NCI-H2029 treated with DMSO at 0.1 percent for 48 hours (cell line): ENCODE measurements around the gene CATSPERZ.
"Not testable (repeated sequence)": the region's sequence is repeated elsewhere in the genome, so short reads cannot be mapped to it uniquely, and the experiment has no call there.

Source experiments
- DNase-seq: peaks from one replicate; lab custom pipeline; 2025; lab: John Stamatoyannopoulos, UW

The CATSPERZ gene

GRCh38 chr11:64321026-64321425, 20.9 kb downstream of the CATSPERZ start:
- no peak for DNase-seq

DNA sequence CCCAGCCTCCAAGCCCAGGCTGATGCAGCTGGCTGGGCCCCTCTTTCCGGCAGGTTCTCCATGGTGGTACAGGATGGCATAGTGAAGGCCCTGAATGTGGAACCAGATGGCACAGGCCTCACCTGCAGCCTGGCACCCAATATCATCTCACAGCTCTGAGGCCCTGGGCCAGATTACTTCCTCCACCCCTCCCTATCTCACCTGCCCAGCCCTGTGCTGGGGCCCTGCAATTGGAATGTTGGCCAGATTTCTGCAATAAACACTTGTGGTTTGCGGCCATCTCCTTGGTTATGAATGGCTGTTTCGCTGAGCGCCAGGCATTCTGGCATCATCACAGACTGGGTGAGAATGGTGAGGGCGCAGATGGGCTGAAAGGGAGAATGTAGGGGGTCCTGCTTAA, 21.4 kb downstream of the CATSPERZ start:
- peak; percentile 58 for DNase-seq

GRCh38 chr11:64322925-64323260, 22.7 kb downstream of the CATSPERZ start:
- DNase-seq = no peak

DNA sequence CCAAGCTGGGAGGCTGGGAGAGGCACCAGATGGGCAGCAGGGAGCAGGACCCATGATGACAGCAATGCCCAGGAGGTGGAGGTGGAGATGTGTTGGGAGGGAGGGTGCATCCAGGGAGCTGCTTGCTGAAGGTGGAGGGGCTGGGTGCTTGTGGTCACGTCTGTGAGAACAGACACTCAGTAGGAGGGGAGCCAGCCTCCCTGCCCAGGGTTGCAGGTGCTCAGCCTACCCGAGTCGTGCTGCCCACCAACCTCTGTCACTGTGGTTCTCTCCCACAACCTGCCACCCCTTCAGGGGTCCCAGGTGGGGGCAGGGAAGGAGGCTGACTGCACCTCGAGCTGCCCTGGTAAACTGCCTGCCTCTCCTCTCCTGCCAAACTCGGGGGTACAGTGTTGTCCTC, 23.2 kb downstream of the CATSPERZ start:
- no peak for DNase-seq

GRCh38 chr11:64323984-64324383, 23.8 kb downstream of the CATSPERZ start:
- DNase-seq = not testable (repeated sequence)

DNA sequence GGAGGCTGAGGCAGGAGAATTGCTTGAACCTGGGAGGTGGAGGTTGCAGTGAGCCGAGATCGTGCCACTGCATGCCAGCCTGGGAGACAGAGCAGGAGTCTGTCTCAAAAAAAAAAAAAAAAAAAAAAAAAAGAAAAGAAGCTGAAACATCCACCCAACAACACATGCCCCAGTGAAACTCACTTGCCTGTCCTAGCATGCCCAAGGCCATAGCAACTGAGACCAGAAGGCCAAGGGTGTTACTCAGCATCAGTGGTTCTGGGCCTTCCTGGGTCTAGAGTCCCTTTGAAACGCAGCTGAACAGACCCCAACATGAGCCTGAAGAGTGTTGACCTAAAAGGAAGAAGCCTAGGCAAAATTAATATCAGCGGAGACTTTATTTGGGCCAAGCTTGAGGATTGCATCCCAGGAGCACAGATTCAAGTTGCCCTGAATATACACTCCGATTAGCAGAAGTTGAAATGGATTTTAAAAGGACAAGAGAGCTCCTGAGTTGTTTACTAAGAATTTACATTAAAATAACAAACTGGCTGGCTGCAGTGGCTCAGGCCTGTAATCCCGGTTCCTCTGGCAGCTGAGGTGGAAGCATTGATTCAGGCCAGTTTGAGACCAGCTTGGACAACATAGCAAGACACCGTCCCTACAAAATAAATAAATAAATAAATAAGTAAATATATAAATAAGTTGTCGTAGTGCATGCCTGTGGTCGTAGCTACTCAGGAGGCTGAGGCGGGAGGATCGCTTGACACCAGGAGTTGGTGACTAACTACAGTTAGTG, 24.7 kb downstream of the CATSPERZ start:
- no peak for DNase-seq

DNA sequence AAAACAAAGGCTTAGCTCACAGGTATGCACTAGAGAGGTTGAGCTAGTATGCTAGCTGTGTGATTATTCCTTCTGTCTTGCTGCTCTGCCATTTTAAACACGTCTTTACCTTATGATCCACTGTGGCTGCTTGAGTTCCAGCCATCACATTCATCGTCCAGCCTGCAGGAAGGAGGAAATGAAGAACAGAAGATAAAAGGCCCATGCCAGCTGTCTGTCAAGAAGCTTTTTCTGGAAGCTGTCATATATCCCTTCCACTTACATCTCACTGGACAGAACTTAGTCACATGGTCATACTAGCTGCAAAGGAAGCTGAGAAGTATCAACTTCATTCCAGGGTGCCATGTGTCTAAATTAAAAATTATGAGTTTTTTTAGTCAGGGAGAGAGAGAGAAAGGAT, 27.2 kb downstream of the CATSPERZ start:
- DNase-seq = no peak

- DNase-seq = no peak
These were observed 27.8 kb downstream of the CATSPERZ start for GRCh38 chr11:64327993-64328392.

DNA sequence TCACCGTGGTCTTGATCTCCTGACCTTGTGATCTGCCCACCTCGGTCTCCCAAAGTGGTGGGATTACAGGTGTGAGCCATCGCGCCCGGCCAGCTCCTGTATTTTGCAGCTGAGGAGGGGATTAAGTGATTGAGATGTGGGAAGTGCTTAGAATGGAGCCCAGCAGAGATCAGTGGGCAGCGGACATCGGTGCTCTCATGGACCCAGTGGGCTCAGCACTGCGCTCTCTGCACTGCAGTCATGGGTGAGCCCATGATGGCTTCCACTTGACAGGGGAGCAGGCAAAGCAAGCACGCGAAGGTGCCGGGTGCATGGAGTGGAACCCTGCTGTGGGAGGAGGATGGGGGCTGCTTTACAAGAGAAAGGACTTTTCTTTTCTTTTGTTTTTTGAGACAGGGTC, 30.7 kb downstream of the CATSPERZ start:
- no peak for DNase-seq

GRCh38 chr11:64331569-64332371, 31.6 kb downstream of the CATSPERZ start:
- DNase-seq = peak; percentile 53

GRCh38 chr11:64333556-64333955, 33.4 kb downstream of the CATSPERZ start:
- DNase-seq = no peak

GRCh38 chr11:64334764-64335735, 34.9 kb downstream of the CATSPERZ start:
- no peak for DNase-seq

DNA sequence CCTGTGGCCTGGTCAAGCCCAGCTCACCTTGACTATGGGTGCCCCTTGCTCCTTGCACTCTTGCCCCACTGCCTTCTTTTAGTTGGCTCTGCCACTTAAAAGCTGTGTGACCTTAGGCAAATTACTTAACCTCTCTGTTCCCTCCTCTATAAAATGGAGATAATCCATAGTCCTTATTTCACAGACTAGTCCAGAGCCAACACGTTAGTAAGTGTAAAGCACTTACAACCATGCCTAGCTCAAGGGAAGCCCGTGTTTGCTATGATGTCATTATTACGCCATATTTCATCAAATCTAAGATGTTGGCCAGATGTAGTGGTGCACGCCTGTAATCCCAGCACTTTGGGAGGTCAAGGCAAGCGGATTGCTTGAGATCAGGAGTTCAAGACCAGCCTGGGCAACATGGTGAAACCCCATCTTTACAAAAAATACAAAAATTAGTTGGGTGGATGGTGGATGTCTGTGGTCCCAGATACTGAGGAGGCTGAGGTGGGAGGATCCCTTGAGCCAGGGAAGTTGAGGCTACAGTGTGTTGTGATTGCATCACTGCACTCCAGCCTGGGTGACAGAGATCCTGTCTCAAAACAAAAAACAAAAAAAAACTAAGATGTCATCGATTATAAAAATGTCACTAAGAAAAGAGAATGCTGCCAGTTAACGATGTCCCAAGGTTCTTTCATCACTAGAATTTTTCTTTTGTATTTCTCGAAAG, 37.5 kb downstream of the CATSPERZ start:
- no peak for DNase-seq

- DNase-seq = no peak
These were observed 38.6 kb downstream of the CATSPERZ start for GRCh38 chr11:64338716-64339115.

GRCh38 chr11:64339286-64339685, 39.1 kb downstream of the CATSPERZ start:
- DNase-seq = no peak

- DNase-seq = no peak
These were observed 39.7 kb downstream of the CATSPERZ start, which contains the start of gene CCDC88B for GRCh38 chr11:64339754-64340408. Gene CCDC88B, plus strand, starts transcription at chr11:64340204. Its CDS starts 63 bp downstream, at chr11:64340267.

- DNase-seq = no peak
These were observed 40.6 kb downstream of the CATSPERZ start for GRCh38 chr11:64340671-64341335.

- DNase-seq = no peak
These were observed 41.3 kb downstream of the CATSPERZ start for GRCh38 chr11:64341429-64341828.

DNA sequence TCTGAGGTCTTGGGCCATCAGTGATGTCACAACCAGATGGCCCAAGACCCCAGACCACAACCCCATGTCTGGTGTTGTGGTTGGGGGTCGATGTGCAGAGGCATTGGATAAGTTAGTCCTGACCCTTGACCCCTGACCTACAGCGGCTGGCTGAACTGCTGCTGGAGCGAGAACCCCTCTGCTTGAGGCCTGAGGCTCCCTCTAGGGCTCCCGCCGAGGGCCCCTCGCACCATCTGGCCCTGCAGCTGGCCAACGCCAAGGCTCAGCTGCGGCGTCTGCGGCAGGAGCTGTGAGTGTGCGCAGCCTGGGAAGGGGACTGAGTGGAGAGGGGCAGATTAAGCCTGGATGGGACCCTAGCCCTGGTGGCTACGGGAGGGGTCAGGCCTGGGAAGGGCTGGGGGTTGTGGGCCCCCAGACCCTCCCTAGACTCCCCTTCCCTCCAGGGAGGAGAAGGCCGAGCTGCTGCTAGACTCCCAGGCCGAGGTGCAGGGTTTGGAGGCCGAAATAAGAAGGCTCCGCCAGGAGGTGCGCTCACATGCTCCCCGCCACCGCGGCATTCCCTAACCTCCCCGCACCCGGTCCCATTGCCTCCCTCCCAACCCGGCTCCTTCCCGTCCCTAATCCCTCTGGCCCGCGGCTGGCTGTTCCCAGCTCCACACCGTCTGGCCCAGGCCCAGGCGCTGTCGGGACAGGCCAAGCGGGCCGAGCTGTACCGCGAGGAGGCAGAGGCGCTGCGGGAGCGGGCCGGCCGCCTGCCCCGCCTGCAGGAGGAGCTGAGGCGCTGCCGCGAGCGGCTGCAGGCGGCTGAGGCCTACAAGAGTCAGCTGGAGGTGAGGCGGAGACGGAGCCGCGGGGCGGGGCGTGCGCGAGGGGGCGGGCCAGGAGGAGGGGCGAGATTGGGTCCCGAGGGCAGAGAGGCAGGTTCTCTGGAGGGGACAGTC, 42.0 kb downstream of the CATSPERZ start:
- DNase-seq = peak; percentile 58
